NB4 (cell line): ENCODE data around the gene VAV3.

Source experiments
- DNase-seq: peaks from one replicate; pipeline ENCODE4 v3.0.0; 2010; ENCODE audit warnings: low read depth
- H3K4me3 ChIP-seq: one replicate; pipeline ENCODE4 v1.5.1; 2011; ENCODE audit warnings: mild to moderate bottlenecking, low read depth, low read length, moderate library complexity
- MYC ChIP-seq: IDR thresholded peaks from 2 replicates; pipeline ENCODE4 v1.6.1; 2011; ENCODE audit warnings: low read depth, low read length
- POLR2A ChIP-seq: IDR thresholded peaks from 2 replicates; pipeline ENCODE4 v1.6.1; 2011; ENCODE audit warnings: mild to moderate bottlenecking; ENCODE audit not compliant: insufficient read length; ENCODE audit errors: extremely low read depth
- TF ChIP-seq, protein P1 (sequence below): IDR thresholded peaks from one replicate; pipeline ENCODE4 v1.5.1; 2012; ENCODE audit warnings: low read depth, low read length
- TF ChIP-seq, protein P2 (sequence below): IDR thresholded peaks from 2 replicates; pipeline ENCODE4 v1.6.1; 2011; ENCODE audit warnings: low read depth, low read length

The VAV3 gene

DNA sequence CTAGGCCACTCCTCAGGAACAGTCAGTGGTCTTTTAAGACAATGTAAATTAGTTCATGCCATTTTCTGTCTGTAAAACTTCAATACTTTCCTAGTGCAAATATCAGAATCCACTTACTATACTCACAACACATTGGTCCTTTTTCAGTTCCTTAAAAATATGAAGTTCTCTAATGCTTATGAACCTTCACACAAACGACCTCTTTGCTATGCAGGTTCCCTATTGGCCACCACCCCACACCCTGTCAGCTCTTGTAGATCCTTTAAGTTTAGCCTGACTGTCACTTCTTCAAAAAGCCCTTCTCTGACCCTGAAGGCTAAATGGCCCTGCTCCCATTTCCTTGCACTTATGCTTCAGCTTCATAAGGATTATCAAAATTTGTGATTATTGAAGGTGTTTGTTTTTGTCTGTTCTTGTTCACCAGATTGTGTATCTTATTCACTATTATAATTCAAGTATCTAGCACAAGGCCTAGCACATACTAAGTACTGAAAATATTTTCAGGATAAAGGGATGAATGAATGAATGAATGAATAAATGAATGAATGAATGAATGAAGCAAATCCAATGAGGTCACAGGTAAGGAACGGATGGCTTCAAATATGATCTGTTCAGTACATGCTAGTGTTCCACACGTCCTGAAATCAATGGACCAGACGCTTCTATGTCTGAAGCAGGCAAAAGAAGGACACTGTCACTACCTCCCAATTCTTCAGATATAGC lies 373.9 kb downstream of the VAV3 start:
- TF ChIP-seq MYC (no peak), POLR2A (no peak)
- TF ChIP-seq, protein P1, sequence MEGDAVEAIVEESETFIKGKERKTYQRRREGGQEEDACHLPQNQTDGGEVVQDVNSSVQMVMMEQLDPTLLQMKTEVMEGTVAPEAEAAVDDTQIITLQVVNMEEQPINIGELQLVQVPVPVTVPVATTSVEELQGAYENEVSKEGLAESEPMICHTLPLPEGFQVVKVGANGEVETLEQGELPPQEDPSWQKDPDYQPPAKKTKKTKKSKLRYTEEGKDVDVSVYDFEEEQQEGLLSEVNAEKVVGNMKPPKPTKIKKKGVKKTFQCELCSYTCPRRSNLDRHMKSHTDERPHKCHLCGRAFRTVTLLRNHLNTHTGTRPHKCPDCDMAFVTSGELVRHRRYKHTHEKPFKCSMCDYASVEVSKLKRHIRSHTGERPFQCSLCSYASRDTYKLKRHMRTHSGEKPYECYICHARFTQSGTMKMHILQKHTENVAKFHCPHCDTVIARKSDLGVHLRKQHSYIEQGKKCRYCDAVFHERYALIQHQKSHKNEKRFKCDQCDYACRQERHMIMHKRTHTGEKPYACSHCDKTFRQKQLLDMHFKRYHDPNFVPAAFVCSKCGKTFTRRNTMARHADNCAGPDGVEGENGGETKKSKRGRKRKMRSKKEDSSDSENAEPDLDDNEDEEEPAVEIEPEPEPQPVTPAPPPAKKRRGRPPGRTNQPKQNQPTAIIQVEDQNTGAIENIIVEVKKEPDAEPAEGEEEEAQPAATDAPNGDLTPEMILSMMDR, result no peak
- TF ChIP-seq, protein P2, sequence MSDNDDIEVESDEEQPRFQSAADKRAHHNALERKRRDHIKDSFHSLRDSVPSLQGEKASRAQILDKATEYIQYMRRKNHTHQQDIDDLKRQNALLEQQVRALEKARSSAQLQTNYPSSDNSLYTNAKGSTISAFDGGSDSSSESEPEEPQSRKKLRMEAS, result no peak
- peak; percentile 1 for DNase-seq
- H3K4me3 ChIP-seq, result no peak overlapping the region

DNA sequence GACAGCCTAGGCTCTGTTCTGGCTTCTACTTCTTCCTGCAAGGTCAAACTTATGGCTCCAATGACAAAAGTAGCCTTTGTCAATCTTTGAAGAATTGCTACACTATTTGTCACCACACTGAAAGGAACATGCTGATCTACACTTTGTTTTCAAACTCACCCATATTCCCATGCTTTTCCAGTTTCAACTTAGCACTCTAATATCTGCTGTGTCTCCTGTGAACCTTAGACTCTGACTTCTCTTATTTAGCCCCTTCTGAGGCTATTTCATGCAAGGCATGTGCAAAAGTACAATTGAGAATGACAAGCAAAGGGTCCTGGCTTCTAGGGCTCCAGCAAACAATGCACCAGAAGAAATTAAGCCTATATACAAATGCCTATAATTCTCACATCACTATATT lies 374.9 kb downstream of the VAV3 start:
- TF ChIP-seq, protein P1, result no peak
- TF ChIP-seq POLR2A (no peak), MYC (no peak)
- TF ChIP-seq, protein P2, result no peak
- no peak for DNase-seq
- no peak overlapping the region for H3K4me3 ChIP-seq

DNA sequence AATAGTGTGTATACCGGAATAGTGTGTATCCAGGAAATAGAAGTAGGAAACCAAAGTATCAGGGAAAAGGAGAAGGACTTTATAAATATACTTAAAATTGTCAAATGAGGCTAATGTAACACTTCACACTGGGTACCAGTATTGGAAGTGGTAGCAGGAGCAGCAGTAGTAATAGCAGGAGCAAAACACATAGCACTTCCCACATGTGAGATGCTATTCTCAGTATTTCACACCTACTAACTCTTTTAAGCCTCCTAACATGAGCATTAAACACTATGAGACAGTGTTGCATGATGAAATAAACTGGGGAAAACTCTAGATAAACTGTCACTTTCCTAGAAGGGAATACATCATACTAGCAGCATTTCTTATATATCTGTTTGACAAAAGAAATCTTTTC lies 376.7 kb downstream of the VAV3 start:
- DNase-seq, result no peak
- no peak overlapping the region for H3K4me3 ChIP-seq
- TF ChIP-seq MYC, result no peak
- TF ChIP-seq, protein P1, result no peak
- TF ChIP-seq, protein P2, result no peak
- no peak for TF ChIP-seq POLR2A

DNA sequence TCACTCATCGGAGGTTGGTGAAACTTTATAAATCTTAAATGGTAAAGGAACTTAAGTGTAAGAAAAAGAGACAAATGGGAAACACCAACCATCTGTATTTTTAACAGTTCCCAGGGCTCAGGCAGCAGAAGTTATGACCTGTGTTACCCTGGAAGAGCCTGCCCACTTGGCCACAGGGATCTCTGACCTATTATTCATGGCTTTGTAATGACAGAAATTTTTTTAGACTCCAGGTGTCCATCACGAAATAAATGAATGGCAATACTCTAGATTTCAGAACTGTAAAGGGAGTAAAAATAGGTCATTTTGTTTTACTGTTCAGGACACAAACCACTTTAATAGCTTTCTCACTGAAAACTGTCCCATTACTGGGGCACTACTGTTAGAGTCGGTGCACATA lies 389.8 kb downstream of the VAV3 start:
- H3K4me3 ChIP-seq, result no peak overlapping the region
- TF ChIP-seq MYC (no peak), POLR2A (no peak)
- TF ChIP-seq, protein P1, result no peak
- TF ChIP-seq, protein P2, result no peak
- no peak for DNase-seq

DNA sequence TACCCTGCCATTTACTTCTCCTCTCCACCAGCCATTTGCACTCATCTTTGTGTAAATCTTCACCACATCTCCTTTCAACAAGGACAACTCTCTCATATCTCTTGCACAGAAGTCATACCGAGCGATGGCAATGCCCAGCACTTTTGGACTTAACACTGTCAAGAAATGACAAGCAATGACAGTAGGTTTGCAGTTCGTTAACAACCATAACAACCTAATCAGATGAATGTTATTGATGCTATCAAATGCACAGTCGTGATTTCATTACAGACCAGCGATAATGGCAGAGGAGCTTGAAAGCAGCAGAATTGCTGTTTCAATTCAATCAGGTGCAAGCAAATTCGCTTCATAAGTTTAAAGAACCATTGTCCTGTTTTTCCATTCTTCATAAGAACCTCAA lies 390.9 kb downstream of the VAV3 start:
- DNase-seq, result no peak
- TF ChIP-seq, protein P1, result no peak
- TF ChIP-seq, protein P2, result no peak
- TF ChIP-seq POLR2A, result no peak
- no peak for TF ChIP-seq MYC
- H3K4me3 ChIP-seq, result no peak overlapping the region
